Lung (tissue), 12 donors: ENCODE measurements around the gene TEX30. TPM values are rescaled to one million over a fixed set of nuclear protein-coding genes. Genes with fewer than 3 reads are reported as not detected.

Source experiments
- ATAC-seq: fragments of 200-7000 bp; cut with Tn5 transposase; one replicate; pipeline ENCODE4 v1.9.1; 2020; ENCODE audit warnings: moderate number of reproducible peaks; ENCODE audit not compliant: insufficient read depth, low FRiP score
- DNase-seq, 3 donors: peaks; one replicate each; pipeline ENCODE4 v3.0.0-alpha.2; 2013 to 2017
- H3K27ac ChIP-seq, 2 donors: one replicate each; pipeline ENCODE4 v1.5.1; 2013; ENCODE audit warnings: mild to moderate bottlenecking in 2 of 2, moderate library complexity in 2 of 2, control low read depth in 1 of 2, inconsistent platforms in 1 of 2, low read depth in 1 of 2, low read length in 1 of 2
- H3K27me3 ChIP-seq, 3 donors: one replicate each; pipeline ENCODE4 v1.5.1; 2013; ENCODE audit warnings: low read length in 2 of 3; ENCODE audit not compliant: control insufficient read depth in 3 of 3, insufficient read depth in 3 of 3
- H3K36me3 ChIP-seq, 4 donors: one replicate each; pipeline ENCODE4 v1.5.1; 2013; ENCODE audit warnings: low read length in 4 of 4, mild to moderate bottlenecking in 1 of 4, moderate library complexity in 1 of 4; ENCODE audit not compliant: control insufficient read depth in 4 of 4, insufficient read depth in 4 of 4
- H3K4me1 ChIP-seq, 5 donors: one replicate each; pipeline ENCODE4 v1.5.1; 2013; ENCODE audit warnings: low read length in 5 of 5, mild to moderate bottlenecking in 2 of 5, moderate library complexity in 1 of 5; ENCODE audit not compliant: control insufficient read depth in 5 of 5, insufficient read depth in 5 of 5
- H3K4me3 ChIP-seq: one replicate; pipeline ENCODE4 v1.5.1; 2013; ENCODE audit warnings: mild to moderate bottlenecking, control low read depth, moderate library complexity
- H3K9ac ChIP-seq, 2 donors: one replicate each; pipeline ENCODE4 v1.5.1; 2013; ENCODE audit warnings: low read length in 2 of 2, control low read depth in 1 of 2; ENCODE audit not compliant: insufficient read depth in 1 of 2
- H3K9me3 ChIP-seq, 4 donors: one replicate each; pipeline ENCODE4 v1.5.1; 2013; ENCODE audit warnings: low read length in 3 of 4, mild to moderate bottlenecking in 1 of 4, moderate library complexity in 1 of 4; ENCODE audit not compliant: control insufficient read depth in 4 of 4, insufficient read depth in 3 of 4
- CTCF ChIP-seq: IDR thresholded peaks from 2 replicates; pipeline ENCODE4 v1.5.1; 2012; ENCODE audit warnings: mild to moderate bottlenecking; ENCODE audit errors: control extremely low read depth, extremely low read depth
- WGBS, 2 donors: extraction: QIAGEN DNeasy Blood & Tissue Kit; methylation state at CpG; one replicate each; pipeline ENCODE4 v1.1.7; 2013; 5-methylcytosine and 5-hydroxymethylcytosine counted together
- polyA plus RNA-seq, 2 donors: library from polyadenylated mRNA; stranded (reverse); fragments of 200-250 nt; gene quantifications; one replicate each; pipeline ENCODE4 v1.2.1, GENCODE V29; 2013
- total RNA-seq, 2 donors: library from RNA; depleted of rRNA in 1 of 2; stranded (reverse); fragments of >200 nt in 1 of 2; gene quantifications; one replicate each; pipeline ENCODE4 v1.2.1, GENCODE V29; 2014 to 2021
- donor health status: control.
- donor health status: control.
- donor health status: Bipolar disorder and iron deficiency.
- donor health status: healthy.
- donor health status: DM: yes; HTN: yes; CAD: no.

TEX30 gene
- total and polyA plus RNA-seq, 4 donors: 5.1 to 12.4 (median 8.6) TPM

DNA sequence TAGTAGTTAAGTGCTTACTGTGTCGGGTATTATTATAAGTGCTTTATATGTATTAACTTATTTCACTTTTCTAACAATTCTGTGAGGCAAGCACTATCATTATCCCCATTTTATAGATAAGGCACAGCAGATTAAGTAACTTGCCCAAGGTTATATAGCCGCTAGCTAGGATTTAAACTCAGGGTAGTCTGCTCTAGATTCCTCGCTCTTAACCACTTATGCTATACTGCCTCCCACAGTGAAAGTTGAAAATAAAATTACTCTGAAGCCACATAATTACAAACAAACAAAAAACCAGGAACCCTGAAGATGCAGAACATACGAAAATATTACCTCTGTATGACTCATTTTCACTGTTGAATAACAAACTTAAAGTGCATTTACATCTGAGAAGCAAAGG is 3.9 kb downstream of the TEX30 start:
- no peaks in the 10 kb centered on the region for H3K36me3 ChIP-seq
- peaks cover 0 to 13% (median 8%) of the 10 kb centered on the region in 5 donors for H3K4me1 ChIP-seq
- ATAC-seq (no peak), DNase-seq (peak in 2 of 3 donors; percentile 29)
- H3K9ac ChIP-seq: no peak overlapping the region
- 78 to 82% methylated on average over 4 of the region's 4 CpGs for WGBS, 2 donors
- H3K27ac ChIP-seq: no peak overlapping the region
- no peaks in the 10 kb centered on the region for H3K27me3 ChIP-seq
- no peak for TF ChIP-seq CTCF
- H3K9me3 ChIP-seq: no peaks in the 10 kb centered on the region
- no peak overlapping the region for H3K4me3 ChIP-seq

GRCh38 chr13:102768909-102769308 is 4.7 kb downstream of the TEX30 start:
- no peak for TF ChIP-seq CTCF
- Histone ChIP-seq H3K4me1 (peaks cover 0 to 9% (median 5%) of the 10 kb centered on the region in 5 donors), H3K4me3 (no peak overlapping the region), H3K27ac (no peak overlapping the region), H3K36me3 (no peaks in the 10 kb centered on the region), H3K9me3 (no peaks in the 10 kb centered on the region), H3K27me3 (no peaks in the 10 kb centered on the region), H3K9ac (no peak overlapping the region)
- WGBS, 2 donors: 57 to 79% methylated on average over 2 of the region's 2 CpGs
- DNase-seq (peak in 2 of 3 donors; percentile 44 to 58), ATAC-seq (no peak)

DNA sequence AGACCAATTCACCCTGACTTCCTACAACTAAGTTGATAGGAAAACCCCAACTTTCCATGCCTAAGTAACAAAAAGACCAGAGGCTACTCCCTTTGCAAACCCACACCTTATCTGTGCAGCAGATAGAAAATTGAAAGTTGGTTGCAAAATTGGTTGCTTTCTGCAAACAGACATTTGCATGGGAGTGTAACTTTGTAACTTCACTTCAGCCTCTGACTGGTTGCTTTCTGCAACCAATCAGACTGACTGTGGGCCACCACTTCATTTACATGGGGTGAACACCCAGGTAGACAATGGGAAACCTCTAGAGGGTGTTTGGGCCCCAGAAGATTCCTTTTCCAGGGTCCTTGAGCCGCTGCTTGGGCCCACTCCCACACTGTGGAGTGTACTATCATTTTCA is 9.8 kb downstream of the TEX30 start:
- no peak for TF ChIP-seq CTCF
- H3K4me3 ChIP-seq: no peak overlapping the region
- DNase-seq (no peak), ATAC-seq (no peak)
- no peak overlapping the region for H3K9ac ChIP-seq
- H3K4me1 ChIP-seq: no peaks in the 10 kb centered on the region
- H3K36me3 ChIP-seq: no peaks in the 10 kb centered on the region
- 93 to 96% methylated on average over 1 of the region's 1 CpG for WGBS, 2 donors
- no peaks in the 10 kb centered on the region for H3K9me3 ChIP-seq
- H3K27ac ChIP-seq: no peak overlapping the region
- no peaks in the 10 kb centered on the region for H3K27me3 ChIP-seq

GRCh38 chr13:102761071-102761470 is 12.5 kb downstream of the TEX30 start:
- Histone ChIP-seq H3K27me3 (no peaks in the 10 kb centered on the region), H3K4me1 (no peaks in the 10 kb centered on the region), H3K27ac (no peak overlapping the region), H3K9me3 (no peaks in the 10 kb centered on the region), H3K36me3 (no peaks in the 10 kb centered on the region), H3K9ac (no peak overlapping the region), H3K4me3 (no peak overlapping the region)
- TF ChIP-seq CTCF: no peak
- WGBS, 2 donors: 87% methylated on average over 1 of the region's 1 CpG
- ATAC-seq (no peak), DNase-seq (no peak)
